Non-pigmented ciliary epithelial cell (primary cell): ENCODE results near the gene CNNM2.

Experiments used
- DNase-seq: peaks from one replicate; pipeline ENCODE4 v3.0.0-alpha.2; 2010; ENCODE audit warnings: low read depth

CNNM2 gene

GRCh38 chr10:103077020-103077419 is 158.9 kb downstream of the CNNM2 start:
- DNase-seq: no peak

- DNase-seq: no peak
Observed at GRCh38 chr10:103077491-103078308, 159.6 kb downstream of the CNNM2 start.

GRCh38 chr10:103078309-103078615 is 160.2 kb downstream of the CNNM2 start:
- DNase-seq: no peak

GRCh38 chr10:103078676-103079075 is 160.6 kb downstream of the CNNM2 start:
- DNase-seq: no peak

GRCh38 chr10:103079100-103079499 is 161.0 kb downstream of the CNNM2 start:
- DNase-seq: no peak

GRCh38 chr10:103079946-103080345 is 161.9 kb downstream of the CNNM2 start:
- DNase-seq: no peak

GRCh38 chr10:103080891-103081581 is 162.9 kb downstream of the CNNM2 start:
- no peak for DNase-seq

GRCh38 chr10:103082683-103083082 is 164.6 kb downstream of the CNNM2 start:
- no peak for DNase-seq

GRCh38 chr10:103083266-103083976 is 165.3 kb downstream of the CNNM2 start:
- no peak for DNase-seq

- DNase-seq: no peak
Observed at GRCh38 chr10:103083977-103084320, 165.9 kb downstream of the CNNM2 start.

- DNase-seq: no peak
Observed at GRCh38 chr10:103086261-103086660, 168.2 kb downstream of the CNNM2 start.

GRCh38 chr10:103086799-103087198 is 168.7 kb downstream of the CNNM2 start:
- DNase-seq: no peak

- no peak for DNase-seq
Observed at GRCh38 chr10:103089493-103089892, 171.4 kb downstream of the CNNM2 start.

GRCh38 chr10:103090911-103091310 is 172.8 kb downstream of the CNNM2 start:
- no peak for DNase-seq

- DNase-seq: no peak
Observed at GRCh38 chr10:103095005-103095404, 176.9 kb downstream of the CNNM2 start.

- no peak for DNase-seq
Observed at GRCh38 chr10:103096130-103096529, 178.0 kb downstream of the CNNM2 start.

GRCh38 chr10:103098240-103098639 is 180.1 kb downstream of the CNNM2 start:
- no peak for DNase-seq

- DNase-seq: no peak
Observed at GRCh38 chr10:103100620-103101019, 182.5 kb downstream of the CNNM2 start.

- no peak for DNase-seq
Observed at GRCh38 chr10:103102195-103102594, 184.1 kb downstream of the CNNM2 start.

- no peak for DNase-seq
Observed at GRCh38 chr10:103103989-103104388, 185.9 kb downstream of the CNNM2 start.

GRCh38 chr10:103104721-103105120 is 186.6 kb downstream of the CNNM2 start:
- no peak for DNase-seq

- DNase-seq: no peak
Observed at GRCh38 chr10:103105462-103105861, 187.4 kb downstream of the CNNM2 start.

GRCh38 chr10:103106539-103106938 is 188.4 kb downstream of the CNNM2 start:
- DNase-seq: no peak
